Epithelial cell of proximal tubule (primary cell): ENCODE measurements around the gene MATCAP1. TPM values are rescaled to one million over a fixed set of nuclear protein-coding genes. Genes with fewer than 3 reads are reported as not detected.

Experiments
- DNase-seq: peaks from one replicate; pipeline ENCODE4 v3.0.0-alpha.2; 2011; ENCODE audit warnings: low read depth
- H3K4me3 ChIP-seq: 2 replicates; pipeline ENCODE4 v1.5.1; 2011; ENCODE audit warnings: low read depth, mild to moderate bottlenecking, low read length
- CTCF ChIP-seq: conservative IDR thresholded peaks from 2 replicates; pipeline ENCODE4 v1.5.1; 2012; ENCODE audit warnings: low read depth, mild to moderate bottlenecking, low read length
- total RNA-seq: library from RNA; depleted of rRNA; stranded (reverse); fragments of >200 nt; gene quantifications from 2 replicates; pipeline ENCODE4 v1.2.3, GENCODE V29; 2015

Gene MATCAP1
- total RNA-seq, 1 donor from 2014 or later, result 11.4 TPM

- H3K4me3 ChIP-seq, result peak within 1 kb of the TSS; percentile 65
- no peak for DNase-seq
- no peak for TF ChIP-seq CTCF
Observed at GRCh38 chr16:67170168-67170948, 13.4 kb downstream of the MATCAP1 start, which contains the start of gene NOL3. Gene NOL3 (plus strand): TSS chr16:67170538.

- TF ChIP-seq CTCF, result peak; percentile 72
- peak overlapping the region; percentile 65 for H3K4me3 ChIP-seq
- no peak for DNase-seq
Observed at GRCh38 chr16:67169642-67170167, 14.1 kb downstream of the MATCAP1 start.

GRCh38 chr16:67169011-67169451, 14.7 kb downstream of the MATCAP1 start:
- H3K4me3 ChIP-seq, result no peak overlapping the region
- no peak for TF ChIP-seq CTCF
- no peak for DNase-seq

GRCh38 chr16:67167588-67167987, 16.2 kb downstream of the MATCAP1 start:
- DNase-seq, result no peak
- no peak for TF ChIP-seq CTCF
- no peak overlapping the region for H3K4me3 ChIP-seq

GRCh38 chr16:67166598-67167168, 17.1 kb downstream of the MATCAP1 start:
- TF ChIP-seq CTCF, result no peak
- no peak for DNase-seq
- no peak overlapping the region for H3K4me3 ChIP-seq

- H3K4me3 ChIP-seq, result no peak overlapping the region
- no peak for TF ChIP-seq CTCF
- DNase-seq, result no peak
Observed at GRCh38 chr16:67166110-67166547, 17.6 kb downstream of the MATCAP1 start.
